Loucy (cell line): ENCODE results near the gene USP44.

Experiments used
- H2AFZ ChIP-seq: fragments of 200-600 bp; sonication (generic); 2 replicates; pipeline ENCODE4 v1.6.0; 2016; ENCODE audit warnings: antibody characterized with exemption, mild to moderate bottlenecking, low read length, moderate library complexity
- H3F3A ChIP-seq: fragments of 200-600 bp; 2 replicates; pipeline ENCODE4 v1.6.0; 2016; ENCODE audit warnings: antibody characterized with exemption, low read depth, mild to moderate bottlenecking
- H3K27me3 ChIP-seq: fragments of 200-600 bp; sonication (generic); 2 replicates; pipeline ENCODE4 v1.6.1; 2014; ENCODE audit warnings: low read length, mild to moderate bottlenecking; ENCODE audit not compliant: insufficient read depth, poor library complexity, severe bottlenecking
- H3K36me3 ChIP-seq: fragments of 200-600 bp; sonication (generic); 2 replicates; pipeline ENCODE4 v1.6.1; 2016; ENCODE audit warnings: low read length; ENCODE audit not compliant: insufficient read depth
- H3K4me1 ChIP-seq: fragments of 200-600 bp; sonication (generic); 2 replicates; pipeline ENCODE4 v1.5.1; 2014; ENCODE audit warnings: low read length, mild to moderate bottlenecking; ENCODE audit not compliant: insufficient read depth, poor library complexity, severe bottlenecking
- H3K4me2 ChIP-seq: fragments of 200-600 bp; sonication (generic); 2 replicates; pipeline ENCODE4 v1.6.0; 2014; ENCODE audit warnings: antibody characterized with exemption, low read length, low read depth, mild to moderate bottlenecking; ENCODE audit not compliant: poor library complexity, severe bottlenecking
- H3K4me3 ChIP-seq: fragments of 200-600 bp; sonication (generic); 2 replicates; pipeline ENCODE4 v1.5.1; 2014; ENCODE audit warnings: low read length, mild to moderate bottlenecking, mixed read lengths; ENCODE audit not compliant: poor library complexity, severe bottlenecking
- H3K79me2 ChIP-seq: fragments of 200-600 bp; sonication (generic); 2 replicates; pipeline ENCODE4 v1.6.1; 2014; ENCODE audit warnings: low read length; ENCODE audit not compliant: insufficient read depth
- H3K9ac ChIP-seq: fragments of 200-600 bp; sonication (generic); 2 replicates; pipeline ENCODE4 v1.6.0; 2014; ENCODE audit warnings: mild to moderate bottlenecking, low read depth, low read length, moderate library complexity; ENCODE audit not compliant: poor library complexity, severe bottlenecking
- H3K9me2 ChIP-seq: fragments of 200-600 bp; sonication (generic); replicated peaks from 2 replicates; pipeline ENCODE4 v1.6.1; 2016; ENCODE audit warnings: low read depth, low read length, mixed read lengths
- H3K9me3 ChIP-seq: fragments of 200-600 bp; sonication (generic); 2 replicates; pipeline ENCODE4 v1.6.1; 2014; ENCODE audit warnings: mild to moderate bottlenecking, antibody characterized with exemption, low read length, low read depth; ENCODE audit not compliant: insufficient read depth
- H4K20me1 ChIP-seq: fragments of 200-600 bp; sonication (generic); 2 replicates; pipeline ENCODE4 v1.6.0; 2014; ENCODE audit warnings: antibody characterized with exemption, low read length, mild to moderate bottlenecking; ENCODE audit not compliant: insufficient read depth, poor library complexity, severe bottlenecking
- CTCF ChIP-seq: fragments of 200-600 bp; sonication (generic); conservative IDR thresholded peaks from 2 replicates; pipeline ENCODE4 v1.5.1; 2014; ENCODE audit warnings: mild to moderate bottlenecking, antibody characterized with exemption, low read length
- EZH2phosphoT487 ChIP-seq: fragments of 200-600 bp; IDR thresholded peaks from 2 replicates; pipeline ENCODE4 v1.6.1; 2018; ENCODE audit warnings: antibody characterized with exemption, mild to moderate bottlenecking, moderate library complexity, borderline replicate concordance

USP44 gene

DNA sequence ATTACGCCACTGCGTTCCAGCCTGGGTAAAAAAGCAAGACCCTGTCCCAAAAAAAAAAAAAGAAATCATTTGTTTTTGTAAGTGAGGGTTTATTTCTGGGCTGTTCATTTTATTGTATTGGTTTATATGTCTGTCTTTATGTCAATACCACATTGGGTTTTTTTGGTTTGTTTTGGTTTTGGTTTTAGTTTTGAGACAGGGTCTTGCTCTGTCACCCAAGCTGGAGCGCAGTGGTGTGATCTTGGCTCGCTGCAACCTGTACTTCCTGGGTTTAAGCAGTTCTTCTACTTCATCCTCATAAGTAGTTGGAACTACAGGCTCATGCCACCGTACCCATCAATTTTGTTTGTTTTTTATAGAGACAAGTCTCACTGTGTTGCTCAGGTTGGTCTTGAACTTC is 52.3 kb downstream of the USP44 start:
- H3F3A ChIP-seq: no peaks in the 10 kb centered on the region
- peaks cover 78% of the 10 kb centered on the region for H3K36me3 ChIP-seq
- no peaks in the 10 kb centered on the region for H3K4me1 ChIP-seq
- no peaks in the 10 kb centered on the region for H4K20me1 ChIP-seq
- H3K4me2 ChIP-seq: no peak overlapping the region
- TF ChIP-seq CTCF: no peak
- TF ChIP-seq EZH2phosphoT487: no peak
- H3K9me3 ChIP-seq: no peaks in the 10 kb centered on the region
- H3K27me3 ChIP-seq: no peaks in the 10 kb centered on the region
- no peaks in the 10 kb centered on the region for H3K9me2 ChIP-seq
- H2AFZ ChIP-seq: no peak overlapping the region
- H3K9ac ChIP-seq: no peak overlapping the region
- H3K79me2 ChIP-seq: peaks cover 16% of the 10 kb centered on the region
- no peak overlapping the region for H3K4me3 ChIP-seq

DNA sequence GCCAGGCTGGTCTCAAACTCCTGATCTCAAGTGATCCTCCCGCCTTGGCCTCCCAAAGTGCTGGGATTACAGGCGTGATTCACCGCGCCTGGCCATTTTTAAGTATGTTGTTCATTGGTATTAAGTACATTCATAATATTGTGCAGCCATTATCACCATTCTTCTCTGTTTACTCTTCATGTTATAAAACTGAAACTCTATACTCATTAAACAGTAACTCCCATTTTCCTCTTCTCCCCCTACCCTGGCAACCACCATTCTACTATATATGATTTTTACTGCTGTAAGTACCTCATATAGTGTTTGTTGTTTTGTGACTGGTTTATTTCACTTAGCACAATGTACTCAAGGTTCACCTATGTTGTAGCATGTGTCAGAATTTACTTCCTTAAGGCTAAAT is 54.2 kb downstream of the USP44 start:
- Histone ChIP-seq H3K9me3 (no peaks in the 10 kb centered on the region), H2AFZ (no peak overlapping the region), H3K9me2 (no peaks in the 10 kb centered on the region), H3K9ac (no peak overlapping the region), H4K20me1 (no peaks in the 10 kb centered on the region), H3K27me3 (no peaks in the 10 kb centered on the region), H3K4me2 (no peak overlapping the region), H3K36me3 (peaks cover 71% of the 10 kb centered on the region), H3K79me2 (peaks cover 8% of the 10 kb centered on the region; the same call in 1 of the 2 replicates), H3K4me1 (no peaks in the 10 kb centered on the region), H3K4me3 (no peak overlapping the region), H3F3A (no peaks in the 10 kb centered on the region)
- no peak for TF ChIP-seq EZH2phosphoT487
- TF ChIP-seq CTCF: no peak

GRCh38 chr12:95495433-95495832 is 55.8 kb downstream of the USP44 start:
- Histone ChIP-seq H3K9me3 (no peaks in the 10 kb centered on the region), H3K4me1 (no peaks in the 10 kb centered on the region), H3K27me3 (no peaks in the 10 kb centered on the region), H3F3A (no peaks in the 10 kb centered on the region), H3K36me3 (peaks cover 82% of the 10 kb centered on the region), H3K79me2 (peaks cover 13% of the 10 kb centered on the region; the same call in 1 of the 2 replicates), H3K9ac (no peak overlapping the region), H2AFZ (no peak overlapping the region), H3K4me2 (no peak overlapping the region), H3K9me2 (no peaks in the 10 kb centered on the region), H3K4me3 (no peak overlapping the region), H4K20me1 (no peaks in the 10 kb centered on the region)
- TF ChIP-seq EZH2phosphoT487: no peak
- no peak for TF ChIP-seq CTCF
